HG02981 (cell line): ENCODE data around the gene ST6GALNAC2.
"Not testable (repeated sequence)": the region's sequence is repeated elsewhere in the genome, so short reads cannot be mapped to it uniquely, and the experiment has no call there.

Source experiments
- ATAC-seq: cut with Tn5 transposase; IDR thresholded peaks from one replicate; pipeline ENCODE4 v1.9.1; 2021; ENCODE audit warnings: mild to moderate bottlenecking, moderate library complexity; ENCODE audit not compliant: unreplicated experiment

ST6GALNAC2 gene

DNA sequence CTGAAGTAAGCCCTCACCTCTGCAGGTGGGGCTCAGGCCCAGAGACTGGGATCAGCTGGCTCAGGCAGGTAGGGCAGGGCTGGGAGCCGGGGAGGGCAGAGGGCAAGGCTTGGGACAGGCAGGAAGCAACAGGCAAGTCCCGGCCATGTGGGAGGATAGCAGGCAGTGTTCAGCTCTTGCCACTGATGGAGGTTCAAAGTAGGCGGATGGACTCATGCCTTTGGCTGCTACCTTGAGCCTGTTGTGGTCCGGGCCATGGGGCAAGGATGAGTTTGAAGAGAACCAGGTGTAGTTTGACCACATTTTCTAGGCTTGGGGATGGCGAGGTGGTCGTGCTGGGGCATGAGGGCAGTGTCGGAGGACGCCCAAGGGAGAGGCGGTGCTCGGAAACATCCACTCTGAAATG, 43.1 kb downstream of the ST6GALNAC2 start:
- ATAC-seq, result no peak

DNA sequence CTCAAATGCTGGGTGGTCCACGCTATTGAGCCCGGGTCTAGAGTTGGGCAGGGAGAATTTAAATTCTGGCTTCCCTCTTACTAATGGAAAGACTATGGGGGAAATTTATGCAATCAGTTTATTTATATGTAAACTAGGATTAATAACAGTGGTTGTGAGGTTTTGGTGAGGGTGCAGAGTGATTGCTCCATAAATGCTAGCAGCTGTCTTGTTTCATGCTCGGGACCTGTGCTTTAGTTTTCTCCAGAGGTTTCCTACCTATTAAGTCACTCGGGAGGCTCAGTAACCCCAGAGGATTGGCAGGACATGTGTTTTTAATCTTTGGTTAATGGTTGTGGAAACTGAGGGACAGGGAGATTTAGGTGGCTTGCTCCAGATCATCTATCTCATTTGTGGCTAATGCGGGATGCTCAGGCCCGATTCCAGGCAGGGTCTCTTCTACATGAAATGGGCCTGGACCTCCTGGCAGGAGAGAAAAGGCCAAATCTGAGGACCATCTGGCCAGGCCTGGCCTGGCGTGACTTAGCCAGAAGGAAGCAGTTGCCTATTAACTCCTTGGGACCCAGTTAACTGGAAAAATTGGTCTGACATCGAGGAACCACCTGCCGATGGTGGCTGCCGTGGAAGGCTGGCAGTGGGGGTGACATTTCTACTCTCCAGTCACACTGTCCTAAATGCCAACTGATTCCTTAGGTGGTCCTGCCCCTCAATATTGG, 43.8 kb downstream of the ST6GALNAC2 start:
- ATAC-seq, result no peak

DNA sequence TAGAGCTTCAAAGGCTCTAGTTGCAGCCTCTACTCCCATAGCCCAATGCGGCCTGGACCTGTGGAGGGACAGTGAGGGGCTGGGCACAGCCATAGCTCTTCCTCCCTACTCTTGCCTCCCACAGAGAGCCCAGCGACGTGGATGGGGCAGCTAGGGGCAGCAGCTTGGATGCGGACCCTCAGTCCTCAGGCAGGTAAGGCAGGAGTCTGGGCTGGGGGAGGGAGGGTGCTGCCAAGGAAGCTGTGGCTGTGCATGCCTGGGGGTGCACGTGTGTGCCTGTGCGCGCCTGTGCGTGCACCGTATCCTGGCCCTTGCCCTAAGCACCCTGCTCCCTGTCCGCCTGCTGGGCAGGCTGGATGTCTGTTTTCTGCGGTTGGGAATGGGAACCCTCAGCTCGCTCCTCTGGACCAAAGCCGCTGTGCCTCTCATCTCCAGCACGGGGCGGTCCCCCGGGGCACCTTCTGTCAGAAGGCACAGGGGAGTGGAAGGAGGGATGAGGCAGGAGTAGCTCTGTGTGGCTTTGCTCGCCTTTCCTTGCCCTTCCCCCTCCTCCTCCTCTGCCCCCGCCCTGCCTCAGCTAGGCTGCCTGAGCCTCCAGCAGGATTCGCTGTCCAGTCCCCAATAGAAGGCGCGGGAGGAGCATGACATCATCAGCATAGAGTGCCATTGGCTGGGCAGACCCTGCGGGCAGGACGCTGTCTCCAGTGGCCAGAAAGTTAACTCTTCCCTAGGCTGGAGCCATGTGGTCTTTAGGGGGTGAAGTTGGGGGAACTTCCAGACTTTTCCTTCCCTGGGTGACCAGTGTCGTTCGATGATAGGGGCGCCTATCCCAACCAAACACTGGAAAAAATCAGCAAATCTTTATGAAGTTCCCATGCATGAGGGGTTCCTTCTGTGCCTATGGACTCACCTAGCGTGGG, 45.0 kb downstream of the ST6GALNAC2 start:
- ATAC-seq, result no peak

DNA sequence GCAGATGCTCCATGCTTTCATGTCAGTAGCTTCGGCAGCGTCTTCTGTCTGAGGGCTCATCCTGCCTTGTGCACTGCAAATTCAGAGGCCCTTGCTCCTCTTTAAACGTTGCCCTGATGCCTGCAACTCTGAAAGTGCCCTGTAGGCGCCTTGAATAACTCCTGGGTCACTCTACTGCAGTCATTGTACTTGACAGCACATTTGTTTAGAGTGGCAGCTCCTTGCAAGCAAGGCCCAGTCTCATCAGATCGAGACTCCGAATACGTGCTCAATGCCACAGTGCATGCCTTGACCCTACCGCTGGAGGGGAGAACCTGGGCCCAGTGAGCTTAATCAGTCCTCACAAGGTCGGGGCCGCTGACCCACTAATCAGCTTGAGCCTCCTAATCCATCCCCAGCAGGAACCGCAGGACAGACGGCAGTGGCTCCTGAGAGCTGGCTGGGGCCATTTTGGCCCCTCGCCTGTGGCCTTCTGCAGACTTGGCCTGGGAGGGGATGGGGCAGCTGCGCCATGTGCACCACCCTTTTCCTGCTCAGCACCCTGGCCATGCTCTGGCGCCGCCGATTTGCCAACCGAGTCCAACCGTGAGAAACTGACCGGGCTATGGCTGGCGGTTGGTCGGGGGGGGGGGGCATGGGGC, 45.9 kb downstream of the ST6GALNAC2 start, which contains the start of gene PRCD:
Gene PRCD, plus strand, starts transcription at position 414 of the 641 bp plus-strand sequence. Its CDS starts 98 bp downstream, at position 512.
- ATAC-seq, result no peak

DNA sequence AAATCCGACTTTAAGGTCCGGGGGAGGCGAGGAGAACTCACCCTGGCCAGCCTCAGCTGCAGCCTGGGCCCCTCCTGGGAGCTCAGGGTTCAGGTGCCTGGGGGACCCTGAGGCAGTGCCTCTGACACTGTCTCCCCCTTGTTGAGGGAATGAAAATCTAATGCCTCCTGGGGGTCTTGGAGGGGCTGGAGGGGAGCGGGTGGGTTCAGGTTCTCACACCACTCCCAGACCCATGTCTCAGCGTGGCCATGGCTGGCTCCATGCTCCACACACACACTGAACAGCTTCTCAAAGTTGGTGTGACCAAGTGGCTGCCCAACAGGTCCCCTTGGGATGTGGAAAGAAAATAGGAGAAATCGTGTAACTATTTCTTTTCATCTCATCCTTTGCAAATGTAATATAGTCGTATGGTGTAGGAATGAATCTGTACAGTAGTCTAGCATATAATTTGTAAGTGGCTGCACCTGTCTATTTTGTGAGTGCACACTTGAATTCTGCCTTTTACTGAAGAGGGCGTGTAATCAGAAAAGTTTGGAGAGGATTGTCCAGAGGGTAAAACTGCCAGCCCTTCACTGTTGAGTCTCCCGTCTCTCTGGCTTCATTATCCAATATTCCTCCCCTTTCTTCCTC, 46.6 kb downstream of the ST6GALNAC2 start:
- no peak for ATAC-seq

DNA sequence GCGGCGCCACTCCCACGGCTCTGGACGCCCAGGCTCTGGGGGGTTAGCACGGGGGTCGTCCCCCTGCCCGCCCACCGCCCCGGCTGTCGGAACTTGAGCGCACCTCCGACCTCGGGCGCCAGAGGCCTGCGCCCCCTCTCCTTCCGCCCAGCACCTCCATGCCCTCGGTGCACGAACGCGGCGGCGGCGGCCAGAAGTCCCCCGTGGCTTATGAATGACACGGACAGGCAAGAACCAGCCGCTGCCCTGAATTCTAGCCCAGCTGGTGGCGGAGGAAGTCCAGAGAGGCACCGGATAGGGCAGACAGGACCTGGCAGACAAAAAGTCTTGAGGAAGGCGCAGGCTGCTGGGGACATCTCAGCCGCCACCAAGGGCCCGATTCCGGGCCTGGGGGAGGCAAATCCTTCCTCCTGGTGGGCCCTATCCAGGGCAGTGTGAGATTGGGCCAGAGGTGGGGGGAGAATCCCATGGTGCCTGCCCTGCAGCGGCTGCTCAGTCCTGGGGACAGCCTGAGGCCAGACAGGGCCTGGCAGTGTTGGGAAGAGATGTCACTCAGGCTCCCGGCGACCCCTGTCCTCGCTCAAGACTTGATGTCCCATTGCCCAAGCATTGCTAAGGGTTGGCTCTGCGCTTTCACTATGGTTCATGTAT, 47.3 kb downstream of the ST6GALNAC2 start:
- no peak for ATAC-seq

DNA sequence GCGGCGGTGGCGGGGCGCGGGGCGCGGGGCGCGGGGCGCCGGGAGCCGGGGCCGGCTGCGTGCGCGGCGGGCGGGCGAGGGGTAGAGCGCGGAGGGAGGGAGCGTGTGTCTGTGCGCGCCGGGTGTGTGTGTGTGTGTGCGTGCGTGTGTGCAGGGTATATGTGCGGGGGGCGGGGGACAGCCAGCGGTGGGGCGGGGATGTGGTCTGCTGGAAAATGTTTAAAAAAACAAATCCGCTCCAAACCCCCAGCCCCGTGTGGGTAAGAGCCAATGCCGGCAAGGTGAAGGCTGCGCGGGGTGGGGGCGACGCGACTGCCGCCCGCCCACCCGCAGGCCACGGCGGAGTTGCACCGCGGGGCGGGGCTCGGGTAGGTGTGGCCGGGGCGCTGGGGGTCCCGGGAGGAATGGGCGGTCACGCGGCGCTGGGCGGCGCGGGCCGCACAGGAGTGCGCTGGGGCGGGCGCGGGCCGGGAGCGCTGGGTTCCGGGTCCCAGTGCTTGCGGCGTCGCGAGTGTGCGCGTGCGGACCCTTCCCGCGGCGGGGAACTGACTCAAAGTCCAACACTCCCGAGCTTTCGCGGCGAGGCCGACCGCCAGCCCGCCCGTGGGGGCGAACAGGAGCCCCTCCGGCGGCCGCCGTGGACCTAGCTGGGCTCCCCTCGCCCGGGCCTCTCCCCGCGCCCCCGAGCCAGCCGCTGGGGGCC, 47.9 kb downstream of the ST6GALNAC2 start, which contains the start of gene CYGB:
Gene CYGB, minus strand, starts transcription at position 132 of the 703 bp plus-strand sequence. CDS start 167 bp downstream, outside the sequence.
- no peak for ATAC-seq

DNA sequence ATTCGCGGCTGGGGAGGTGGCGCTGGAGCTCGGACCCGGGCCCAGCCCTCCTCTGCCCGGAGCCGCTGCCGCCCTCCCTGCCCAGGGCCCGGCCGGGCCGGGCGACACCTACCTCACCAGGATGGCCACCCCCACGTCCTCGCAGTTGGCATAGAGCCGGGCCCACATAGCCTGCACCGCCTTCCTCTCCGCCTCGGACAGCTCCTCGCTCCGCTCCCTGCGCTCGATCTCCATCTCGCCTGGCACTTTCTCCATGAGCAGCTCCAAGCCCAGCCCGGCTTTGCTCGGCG, 48.4 kb downstream of the ST6GALNAC2 start:
- no peak for ATAC-seq

DNA sequence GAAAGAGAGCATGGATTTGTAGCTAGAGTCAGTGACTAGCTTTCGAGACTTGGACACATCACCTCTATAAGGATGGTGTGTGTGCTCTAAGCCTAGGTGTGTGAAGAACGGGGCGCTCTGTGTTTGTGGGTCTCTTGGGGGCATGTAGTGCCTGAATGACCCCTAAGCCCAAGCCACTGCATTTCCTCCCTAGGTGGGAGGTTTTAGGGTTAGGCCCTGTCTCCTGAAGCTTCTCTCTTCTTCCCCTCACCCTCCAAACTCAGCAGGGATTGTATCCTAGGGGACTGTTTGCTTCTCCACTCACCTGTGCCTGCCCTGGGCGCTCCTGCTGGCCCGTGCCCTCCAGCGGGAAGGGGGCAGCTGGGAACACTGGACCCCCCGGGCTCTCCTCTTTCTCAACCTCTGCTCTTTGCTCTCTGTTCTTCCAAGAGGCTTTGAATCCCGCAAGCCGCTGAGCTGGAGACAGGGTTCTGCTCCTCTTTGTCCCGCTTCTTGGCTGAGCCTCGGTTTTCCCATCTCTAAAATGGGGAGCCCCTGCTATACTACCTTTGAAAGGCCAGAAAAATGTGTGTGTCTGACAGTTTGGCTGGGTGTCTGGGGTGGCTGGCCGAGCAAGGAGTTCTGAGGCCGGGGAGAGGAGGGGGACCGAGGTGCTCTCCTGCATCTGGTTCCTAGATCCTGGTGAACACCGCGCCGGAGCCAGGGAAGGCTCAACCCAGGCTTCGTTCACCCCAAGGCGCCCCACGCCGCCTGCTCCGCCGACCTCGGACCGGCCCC, 49.0 kb downstream of the ST6GALNAC2 start:
- no peak for ATAC-seq

DNA sequence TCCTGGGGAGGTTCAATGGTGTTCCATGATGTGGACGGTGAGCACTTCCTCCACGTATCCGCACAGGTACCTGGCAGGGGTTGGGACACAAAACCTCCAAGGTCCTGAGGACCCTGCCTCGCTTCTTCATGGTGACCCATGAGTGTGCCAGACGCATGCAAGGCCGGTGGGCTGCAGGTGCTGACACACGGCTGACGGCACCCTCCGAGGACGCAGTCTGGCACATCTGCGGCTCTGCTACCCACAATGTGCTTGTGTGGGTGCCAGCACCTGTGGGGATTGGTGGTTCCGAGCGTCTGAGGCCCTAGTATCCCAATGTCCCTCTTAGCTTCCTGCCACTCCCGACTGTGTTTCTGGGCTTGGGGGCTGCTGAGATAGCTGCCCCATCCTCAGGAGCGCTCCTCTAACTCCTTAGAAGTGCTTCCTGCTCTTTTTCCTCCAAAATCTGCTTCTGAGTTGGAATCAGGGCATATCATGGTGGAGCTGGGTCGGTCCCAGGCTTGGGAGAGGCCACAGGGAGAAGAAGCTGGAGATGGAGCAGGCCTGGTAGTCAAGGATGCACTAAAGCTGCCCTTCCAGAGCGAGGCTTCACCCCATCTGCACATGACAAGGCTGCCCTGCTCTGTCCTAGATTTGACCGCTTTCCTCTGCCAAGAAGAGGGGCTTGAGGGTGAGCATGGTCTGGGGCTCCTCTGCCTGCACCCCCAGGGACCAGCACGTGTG, 49.7 kb downstream of the ST6GALNAC2 start:
- no peak for ATAC-seq

DNA sequence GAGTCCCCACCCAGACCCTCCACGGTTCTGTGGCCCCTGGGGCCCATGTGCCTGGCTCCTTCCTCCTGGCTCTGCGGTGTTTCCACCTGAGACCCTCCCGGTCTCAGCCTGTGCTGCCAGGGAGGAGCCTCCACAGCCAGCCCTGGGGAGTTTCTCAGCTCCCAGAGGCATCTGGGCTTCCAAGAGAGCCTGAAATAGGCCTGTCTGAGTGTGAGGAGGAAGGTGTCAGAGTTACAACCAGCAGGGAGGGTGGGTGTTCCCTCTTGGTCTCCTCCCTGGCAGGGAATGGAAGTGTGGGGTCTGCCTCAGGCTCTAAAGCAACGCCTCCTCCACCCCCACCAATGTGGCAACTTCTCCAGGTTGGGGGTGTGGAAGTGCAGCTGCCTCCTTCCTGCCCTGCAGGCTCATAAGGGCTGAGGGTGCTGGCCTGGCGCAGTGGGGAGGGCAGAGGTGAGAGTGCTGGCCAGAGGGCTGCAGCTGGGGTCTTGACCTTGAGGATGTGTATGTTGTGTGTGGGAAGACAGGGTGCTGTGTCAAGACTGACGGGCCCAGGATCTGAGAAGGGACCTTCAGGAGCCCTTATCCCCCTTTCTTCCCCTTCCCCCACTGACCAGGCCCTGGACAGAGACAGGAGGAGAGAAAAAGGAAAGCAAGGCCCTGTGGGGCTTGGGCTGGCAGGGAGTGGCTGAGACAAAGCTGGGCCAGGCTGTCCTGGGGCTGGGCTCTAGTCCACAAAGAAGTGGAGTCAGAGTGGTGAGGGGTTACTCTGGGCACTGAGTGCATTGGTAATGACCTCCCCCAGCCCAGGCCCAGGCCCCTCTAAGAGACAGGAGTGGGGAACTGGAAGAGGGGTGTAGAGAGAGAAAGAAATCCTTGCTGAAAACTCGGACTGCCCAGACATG, 50.6 kb downstream of the ST6GALNAC2 start:
- no peak for ATAC-seq

DNA sequence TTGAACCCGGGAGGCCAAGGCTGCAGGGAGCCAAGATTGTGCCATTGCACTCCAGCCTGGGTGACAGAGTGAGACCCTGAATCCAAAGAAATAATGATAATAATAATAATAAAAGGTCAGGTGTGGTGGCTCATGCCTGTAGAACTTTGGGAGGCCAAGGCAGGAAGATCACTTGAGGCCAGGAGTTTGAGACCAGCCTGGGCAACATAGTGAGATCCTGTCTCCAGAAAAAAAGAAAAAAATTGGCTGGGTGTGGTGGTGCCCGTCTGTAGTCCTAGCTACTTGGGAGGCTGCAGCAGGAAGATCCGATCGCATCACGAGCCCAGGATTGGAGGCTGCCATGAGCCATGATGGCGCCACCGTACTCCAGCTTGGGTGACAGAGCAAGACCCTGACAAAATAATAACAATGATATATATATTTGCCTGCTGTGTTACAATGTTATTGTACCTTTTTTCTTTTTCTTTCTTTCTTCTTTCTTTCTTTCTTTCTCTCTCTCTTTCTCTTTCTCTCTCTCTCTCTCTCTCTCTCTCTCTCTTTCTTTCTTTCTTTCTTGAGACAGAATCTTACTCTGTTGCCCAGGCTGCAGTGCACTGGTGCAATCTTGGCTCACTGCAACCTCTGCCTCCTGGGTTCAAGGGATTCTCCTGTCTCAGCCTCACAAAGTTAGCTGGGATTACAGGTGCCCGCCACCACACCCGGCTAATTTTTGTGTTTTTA, 51.9 kb downstream of the ST6GALNAC2 start:
- ATAC-seq, result not testable (repeated sequence)

DNA sequence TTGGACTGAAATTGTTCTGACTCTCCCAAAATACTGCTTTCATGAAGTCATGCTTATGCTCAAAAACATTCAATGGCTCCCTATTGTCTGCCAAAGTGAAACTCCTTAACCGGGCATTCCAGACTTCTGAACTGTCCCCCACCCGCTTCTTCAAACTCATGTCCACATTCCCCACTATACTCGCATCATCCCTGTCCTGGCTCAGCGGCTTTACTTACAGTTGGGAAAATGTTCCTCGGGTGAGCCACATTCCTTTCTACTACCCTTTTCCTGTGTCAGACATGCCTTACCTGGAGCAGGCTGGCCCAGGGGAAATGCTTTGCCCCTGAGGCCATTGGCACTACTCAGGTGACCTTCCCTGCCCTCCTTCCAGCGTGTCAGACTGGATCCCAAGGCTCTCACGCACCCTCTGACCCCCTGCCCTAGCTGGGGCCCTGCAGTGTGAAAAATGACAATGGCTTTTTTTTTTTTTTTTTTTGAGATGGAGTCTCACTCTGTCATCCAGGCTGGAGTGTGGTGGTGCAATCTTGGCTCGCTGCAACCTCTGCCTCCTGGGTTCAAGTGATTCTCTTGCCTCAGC, 53.5 kb downstream of the ST6GALNAC2 start:
- no peak for ATAC-seq

DNA sequence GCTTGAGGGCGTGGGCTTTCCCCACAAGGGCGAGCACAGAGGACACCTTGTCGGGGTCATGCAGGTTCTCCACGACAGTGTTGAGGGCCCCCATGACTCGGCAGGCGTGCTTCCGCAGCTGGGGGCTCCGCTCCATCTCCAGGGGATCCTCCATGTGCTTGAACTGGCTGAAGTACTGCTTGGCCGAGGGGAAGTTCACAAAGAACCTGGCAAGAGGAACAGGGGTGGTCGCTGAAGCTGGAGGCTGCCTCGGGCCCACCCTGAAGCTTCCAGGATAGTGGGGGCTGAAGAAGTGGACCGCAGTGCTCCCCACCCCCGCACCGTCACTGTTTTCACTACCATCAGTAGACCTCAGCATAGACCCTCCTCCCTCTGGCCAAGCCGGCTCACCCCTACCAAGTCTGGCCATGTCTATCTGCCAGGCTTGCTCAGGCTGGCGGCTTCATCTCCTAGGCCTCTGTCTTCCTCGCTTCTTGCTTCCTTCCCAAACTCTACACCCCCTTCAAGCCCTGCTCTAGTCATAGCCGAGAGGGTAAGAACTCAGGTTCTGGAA, 54.1 kb downstream of the ST6GALNAC2 start:
- ATAC-seq, result no peak

DNA sequence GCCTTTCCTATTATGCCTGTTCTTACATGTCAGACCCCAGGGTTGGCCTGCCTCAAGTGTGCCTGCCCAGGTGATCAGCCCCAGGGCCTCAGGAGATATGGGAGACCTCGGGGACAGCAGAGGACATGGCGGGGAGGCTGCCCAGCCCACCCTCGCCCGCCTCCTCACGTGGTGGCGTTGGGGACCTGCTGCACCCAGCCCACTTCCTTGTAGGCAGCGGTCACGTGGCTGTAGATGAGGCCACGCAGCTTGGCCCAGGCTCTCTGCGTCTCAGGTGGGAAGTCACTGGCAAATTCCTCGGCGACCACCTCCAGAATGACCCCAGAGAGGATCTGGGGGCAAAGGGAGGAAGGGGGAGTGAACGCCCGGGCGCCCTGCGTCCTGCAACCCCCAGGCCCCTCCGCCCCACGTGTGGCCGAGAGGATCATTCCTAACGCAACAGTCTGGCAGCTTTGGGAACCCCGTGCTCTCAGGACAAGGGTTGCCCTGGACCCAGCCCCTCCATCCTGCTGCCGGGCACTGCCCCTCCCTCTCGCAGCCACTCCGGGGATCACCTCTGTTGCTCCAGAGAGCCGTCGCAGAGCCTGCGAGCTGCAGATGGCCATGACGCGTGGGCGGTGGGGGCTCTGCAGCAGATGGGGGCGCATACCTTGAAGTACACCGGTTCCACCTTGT, 54.7 kb downstream of the ST6GALNAC2 start:
- ATAC-seq, result no peak
